WTC11 (cell line): ENCODE measurements around the gene SNRPA. TPM values are rescaled to one million over a fixed set of nuclear protein-coding genes. Genes with fewer than 3 reads are reported as not detected.
A peak's percentile ranks its signal among the peaks of the same experiment; 100 is the strongest.

ENCODE experiments used
- ATF1 ChIP-seq: sonication (generic); formaldehyde crosslinking; IDR thresholded peaks from 2 replicates; pipeline ENCODE4 v1.8.1; 2023; ENCODE audit warnings: mild to moderate bottlenecking, moderate library complexity, missing genetic modification reagents
- CREB1 ChIP-seq: sonication (generic); formaldehyde crosslinking; IDR thresholded peaks from 2 replicates; pipeline ENCODE4 v1.8.0; 2023; ENCODE audit warnings: mild to moderate bottlenecking, missing genetic modification reagents
- E2F5 ChIP-seq: sonication (generic); formaldehyde crosslinking; IDR thresholded peaks from 2 replicates; pipeline ENCODE4 v1.8.1; 2022; ENCODE audit warnings: mild to moderate bottlenecking, moderate library complexity, missing genetic modification reagents
- ELF4 ChIP-seq: sonication (generic); formaldehyde crosslinking; IDR thresholded peaks from 2 replicates; pipeline ENCODE4 v1.8.1; 2022; ENCODE audit warnings: low read depth, mild to moderate bottlenecking, moderate library complexity, missing genetic modification reagents
- FOXK1 ChIP-seq: sonication (generic); formaldehyde crosslinking; IDR thresholded peaks from 2 replicates; pipeline ENCODE4 v1.8.0; 2022; ENCODE audit warnings: mild to moderate bottlenecking, moderate library complexity, missing genetic modification reagents
- FOXP4 ChIP-seq: sonication (generic); formaldehyde crosslinking; IDR thresholded peaks from 2 replicates; pipeline ENCODE4 v1.8.0; 2022; ENCODE audit warnings: mild to moderate bottlenecking, missing genetic modification reagents
- GABPB1 ChIP-seq: sonication (generic); formaldehyde crosslinking; IDR thresholded peaks from 2 replicates; pipeline ENCODE4 v1.8.1; 2023; ENCODE audit warnings: mild to moderate bottlenecking, missing genetic modification reagents
- IRF1 ChIP-seq: sonication (generic); formaldehyde crosslinking; IDR thresholded peaks from 2 replicates; pipeline ENCODE4 v1.8.0; 2023; ENCODE audit warnings: missing genetic modification reagents
- IRF2 ChIP-seq: sonication (generic); formaldehyde crosslinking; IDR thresholded peaks from 2 replicates; pipeline ENCODE4 v1.8.0; 2022; ENCODE audit warnings: low read depth, missing genetic modification reagents, borderline replicate concordance
- MAX ChIP-seq: sonication (generic); formaldehyde crosslinking; IDR thresholded peaks from 2 replicates; pipeline ENCODE4 v1.8.0; 2022; ENCODE audit warnings: mild to moderate bottlenecking, missing genetic modification reagents
- NFE2L1 ChIP-seq: sonication (generic); formaldehyde crosslinking; IDR thresholded peaks from 2 replicates; pipeline ENCODE4 v1.8.1; 2023; ENCODE audit warnings: missing genetic modification reagents
- NFYB ChIP-seq: sonication (generic); formaldehyde crosslinking; conservative IDR thresholded peaks from 2 replicates; pipeline ENCODE4 v1.8.0; 2022; ENCODE audit warnings: low read depth, missing genetic modification reagents
- NR3C1 ChIP-seq: sonication (generic); formaldehyde crosslinking; conservative IDR thresholded peaks from 2 replicates; pipeline ENCODE4 v1.8.1; 2023; ENCODE audit warnings: low read depth, mild to moderate bottlenecking, missing genetic modification reagents
- OVOL2 ChIP-seq: fragments of 250-450 bp; sonication (Bioruptor Pico); IDR thresholded peaks from 2 replicates; pipeline ENCODE4 v1.9.0; 2021; ENCODE audit warnings: mild to moderate bottlenecking, borderline replicate concordance
- PREB ChIP-seq: sonication (generic); formaldehyde crosslinking; IDR thresholded peaks from 2 replicates; pipeline ENCODE4 v1.8.1; 2022; ENCODE audit warnings: mild to moderate bottlenecking, missing genetic modification reagents, moderate library complexity, borderline replicate concordance
- PRRX2 ChIP-seq: fragments of 250-450 bp; sonication (Bioruptor Pico); IDR thresholded peaks from 2 replicates; pipeline ENCODE4 v1.8.0; 2021; ENCODE audit warnings: mild to moderate bottlenecking
- SMAD3 ChIP-seq: sonication (generic); formaldehyde crosslinking; IDR thresholded peaks from 2 replicates; pipeline ENCODE4 v1.8.0; 2022; ENCODE audit warnings: missing genetic modification reagents, mild to moderate bottlenecking, borderline replicate concordance
- SP1 ChIP-seq: sonication (generic); formaldehyde crosslinking; conservative IDR thresholded peaks from 2 replicates; pipeline ENCODE4 v1.8.1; 2022; ENCODE audit warnings: missing genetic modification reagents
- STAT6 ChIP-seq: sonication (generic); formaldehyde crosslinking; conservative IDR thresholded peaks from 2 replicates; pipeline ENCODE4 v1.8.1; 2023; ENCODE audit warnings: mild to moderate bottlenecking, low read depth, missing genetic modification reagents, moderate library complexity
- TCF7 ChIP-seq: sonication (generic); formaldehyde crosslinking; IDR thresholded peaks from 2 replicates; pipeline ENCODE4 v1.8.0; 2022; ENCODE audit warnings: mild to moderate bottlenecking, low read depth, missing genetic modification reagents, moderate library complexity
- TEAD1 ChIP-seq: sonication (generic); formaldehyde crosslinking; IDR thresholded peaks from 2 replicates; pipeline ENCODE4 v1.8.0; 2022; ENCODE audit warnings: mild to moderate bottlenecking, missing genetic modification reagents
- TEAD4 ChIP-seq: sonication (generic); formaldehyde crosslinking; IDR thresholded peaks from 2 replicates; pipeline ENCODE4 v1.8.0; 2022; ENCODE audit warnings: mild to moderate bottlenecking, missing genetic modification reagents
- USF1 ChIP-seq: sonication (generic); formaldehyde crosslinking; IDR thresholded peaks from 2 replicates; pipeline ENCODE4 v1.8.0; 2022; ENCODE audit warnings: mild to moderate bottlenecking, missing genetic modification reagents
- ZBTB43 ChIP-seq: sonication (generic); formaldehyde crosslinking; IDR thresholded peaks from 2 replicates; pipeline ENCODE4 v1.8.1; 2023; ENCODE audit warnings: mild to moderate bottlenecking, missing genetic modification reagents
- ZNF121 ChIP-seq: sonication (generic); formaldehyde crosslinking; IDR thresholded peaks from 2 replicates; pipeline ENCODE4 v1.8.0; 2023; ENCODE audit warnings: missing genetic modification reagents
- ZNF317 ChIP-seq: sonication (generic); formaldehyde crosslinking; IDR thresholded peaks from 2 replicates; pipeline ENCODE4 v1.8.1; 2023; ENCODE audit warnings: low read depth, mild to moderate bottlenecking, moderate library complexity, missing genetic modification reagents, borderline replicate concordance
- ZNF416 ChIP-seq: fragments of 250-450 bp; sonication (Bioruptor Pico); IDR thresholded peaks from 2 replicates; pipeline ENCODE4 v1.9.0; 2021; ENCODE audit warnings: mild to moderate bottlenecking, inconsistent platforms
- ZNF671 ChIP-seq: fragments of 250-450 bp; sonication (Bioruptor Pico); IDR thresholded peaks from 2 replicates; pipeline ENCODE4 v1.8.0; 2021; ENCODE audit warnings: mild to moderate bottlenecking
- ZSCAN18 ChIP-seq: fragments of 250-450 bp; sonication (Bioruptor Pico); IDR thresholded peaks from 2 replicates; pipeline ENCODE4 v2.1.2; 2022; ENCODE audit warnings: mild to moderate bottlenecking, moderate library complexity
- total RNA-seq: library from RNA; stranded (reverse); gene quantifications from 3 replicates; pipeline ENCODE4 v1.2.3, GENCODE V29; 2021

The SNRPA gene
- total RNA-seq, 1 experiment from 2014 or later = 227 TPM

GRCh38 chr19:40797963-40798682, 47.1 kb downstream of the SNRPA start (continued):
- TF ChIP-seq E2F5 (CRISPR knock-in tag) (no peak), NFE2L1 (CRISPR knock-in tag) (no peak), TEAD1 (no peak), IRF2 (CRISPR knock-in tag) (no peak), STAT6 (CRISPR knock-in tag) (no peak), SMAD3 (CRISPR knock-in tag) (no peak), TCF7 (CRISPR knock-in tag) (no peak), SP1 (CRISPR knock-in tag) (peak; percentile 41; the same call in 1 of the 2 replicates), OVOL2 (CRISPR knock-in tag) (no peak), IRF1 (no peak), USF1 (no peak; the same call in 1 of the 2 replicates), ZNF671 (CRISPR knock-in tag) (no peak), NFYB (no peak), ZNF416 (CRISPR knock-in tag) (no peak), FOXK1 (CRISPR knock-in tag) (no peak), ELF4 (no peak), GABPB1 (CRISPR knock-in tag) (peak; percentile 48; the same call in 1 of the 2 replicates), TEAD4 (no peak), ZNF121 (CRISPR knock-in tag) (no peak), ATF1 (CRISPR knock-in tag) (no peak), PRRX2 (no peak), ZNF317 (no peak), NR3C1 (CRISPR knock-in tag) (no peak), ZBTB43 (peak; percentile 71), FOXP4 (0 out of 2 replicates have a peak, but pooled peaks have one; percentile 37), PREB (no peak), MAX (CRISPR knock-in tag) (peak; percentile 90), CREB1 (CRISPR knock-in tag) (no peak), ZSCAN18 (CRISPR knock-in tag) (no peak)
